NCI-H2029 treated with DMSO at 0.1 percent for 48 hours (cell line): ENCODE data around the gene SPEN.
A peak's percentile ranks its signal among the peaks of the same experiment; 100 is the strongest.
"Not testable (repeated sequence)": the region's sequence is repeated elsewhere in the genome, so short reads cannot be mapped to it uniquely, and the experiment has no call there.

Experiments used
- DNase-seq: peaks from one replicate; lab custom pipeline; 2025; lab: John Stamatoyannopoulos, UW

Gene SPEN

DNA sequence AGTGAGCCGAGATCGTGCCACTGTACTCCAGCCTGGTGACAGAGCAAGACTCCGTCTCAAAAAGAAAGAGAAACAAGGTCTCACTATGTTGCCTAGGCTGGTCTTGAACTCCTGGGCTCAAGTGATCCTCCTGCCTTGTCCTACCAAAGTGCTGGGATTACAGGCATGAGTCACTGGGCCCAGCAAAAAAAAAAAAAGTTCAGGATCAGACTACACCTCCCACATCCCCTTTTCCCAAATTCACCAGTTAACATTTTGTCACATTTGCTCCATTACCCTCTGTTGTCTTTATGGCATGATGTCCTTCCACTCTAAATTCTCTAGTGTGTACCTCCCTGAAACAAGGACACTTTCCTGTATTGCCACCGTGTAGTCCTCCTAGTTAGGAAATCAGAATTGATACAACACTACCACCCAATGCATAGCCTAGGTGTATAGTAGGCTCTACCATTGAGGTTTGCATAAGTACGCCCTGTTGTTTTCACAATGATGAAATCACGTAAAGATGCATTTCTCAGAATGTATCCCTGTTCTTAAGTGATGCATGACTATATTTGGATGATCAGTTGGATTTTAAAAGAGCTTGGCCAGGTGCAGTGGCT is 10.7 kb downstream of the SPEN start:
- no peak for DNase-seq

DNA sequence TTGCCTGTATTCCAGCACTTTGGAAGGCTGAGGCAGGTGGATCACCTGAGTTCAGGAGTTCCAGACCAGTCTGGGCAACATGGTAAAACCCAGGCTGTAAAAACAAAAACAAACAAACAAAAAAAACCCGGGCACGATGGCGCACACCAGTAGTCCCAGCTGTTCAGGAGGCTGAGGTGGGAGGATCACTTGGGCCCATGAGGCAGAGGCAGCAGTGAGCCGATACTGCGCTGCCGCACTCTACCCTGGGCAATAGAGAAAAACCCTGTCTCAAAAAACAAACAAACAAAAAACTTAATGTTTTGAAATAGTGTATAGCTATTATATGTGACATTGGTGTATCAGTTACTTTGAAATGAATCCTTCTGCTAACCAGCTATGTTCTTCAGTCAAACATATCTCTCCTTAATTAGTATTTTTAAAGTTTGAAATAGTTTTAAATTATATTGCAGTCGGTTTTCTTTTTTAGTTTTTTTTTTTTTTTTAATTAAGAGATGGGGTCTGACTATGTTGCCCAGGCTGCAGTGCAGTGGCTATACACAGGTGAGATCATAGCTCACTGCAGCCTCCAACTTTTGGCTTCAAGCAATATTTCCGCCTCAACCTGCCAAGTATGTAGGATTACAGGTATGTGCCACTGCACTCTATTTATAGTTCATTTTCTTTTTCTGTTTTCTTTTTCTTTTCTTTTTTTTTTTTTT is 11.3 kb downstream of the SPEN start:
- DNase-seq, result no peak

DNA sequence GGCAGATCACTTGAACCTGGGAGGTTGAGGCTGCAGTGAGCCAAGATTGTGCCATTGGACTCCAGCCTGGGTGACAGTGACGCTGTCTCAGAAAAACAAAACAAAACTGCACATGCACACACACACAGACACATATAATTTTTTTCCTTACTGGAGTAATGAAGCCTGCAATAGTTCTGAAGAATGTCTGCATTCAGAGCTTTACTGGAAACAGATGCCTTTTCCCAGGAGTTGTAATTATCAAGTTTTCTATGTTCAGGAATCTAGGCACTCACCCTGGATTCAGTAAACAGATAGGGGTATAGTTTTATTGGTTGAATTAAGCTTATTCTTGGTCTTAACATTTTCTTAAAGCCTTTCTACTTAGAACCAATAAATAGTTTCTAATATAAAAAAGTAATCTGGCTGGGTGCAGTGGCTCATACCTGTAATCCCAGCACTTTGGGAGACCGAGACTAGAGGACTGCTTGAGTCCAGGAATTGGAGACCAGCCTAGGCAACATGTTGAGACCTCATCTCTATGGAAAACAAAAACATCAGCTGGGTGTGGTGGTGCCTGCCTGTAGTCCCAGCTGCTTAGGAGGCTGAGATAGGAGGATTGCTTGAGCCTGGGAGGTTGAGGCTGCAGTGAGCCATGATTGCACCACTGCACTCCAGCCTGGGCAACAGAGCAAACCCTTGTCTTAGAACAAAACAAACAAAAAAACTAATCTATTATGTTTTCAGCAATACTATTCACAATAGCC is 15.8 kb downstream of the SPEN start:
- no peak for DNase-seq

DNA sequence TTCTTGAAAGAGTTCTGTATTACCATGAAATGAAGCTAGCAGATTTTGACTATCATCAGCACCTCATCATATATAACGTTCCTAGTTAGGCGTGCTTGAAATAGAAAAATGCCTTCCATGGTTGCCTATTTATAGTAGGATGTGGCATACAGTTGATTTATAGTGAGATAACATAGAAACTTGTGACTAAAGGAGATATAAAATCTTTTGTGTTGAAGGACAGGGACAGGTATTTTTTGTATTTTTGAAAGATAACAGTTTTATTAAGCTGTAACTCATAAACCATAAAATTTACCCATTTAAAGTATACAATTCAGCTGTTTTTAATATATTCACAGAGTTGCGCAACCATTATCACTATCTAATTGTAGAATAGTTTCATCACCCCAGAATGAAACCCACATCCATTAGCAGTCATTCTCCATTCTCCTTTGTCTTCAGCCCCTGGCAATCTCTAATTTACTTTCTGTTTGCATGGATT is 19.3 kb downstream of the SPEN start:
- DNase-seq, result no peak

DNA sequence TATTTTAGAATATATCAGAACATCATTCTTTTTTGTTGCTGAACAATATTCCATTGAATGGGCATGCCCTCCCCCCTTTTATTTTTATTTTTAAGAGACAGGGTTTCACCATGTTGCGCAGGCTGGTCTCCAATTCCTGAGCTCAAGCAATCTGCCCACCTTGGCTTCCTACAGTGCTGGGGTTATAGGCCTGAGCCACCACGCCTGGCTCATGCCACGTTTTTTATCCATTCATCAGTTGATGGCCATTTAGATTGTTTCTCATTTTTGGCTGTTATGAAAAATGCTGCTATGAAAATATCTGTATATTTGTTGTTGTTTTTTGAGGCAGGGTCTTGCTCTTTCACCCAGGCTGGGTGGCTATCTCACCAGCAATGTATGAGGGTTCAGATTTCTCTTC is 19.8 kb downstream of the SPEN start:
- no peak for DNase-seq

DNA sequence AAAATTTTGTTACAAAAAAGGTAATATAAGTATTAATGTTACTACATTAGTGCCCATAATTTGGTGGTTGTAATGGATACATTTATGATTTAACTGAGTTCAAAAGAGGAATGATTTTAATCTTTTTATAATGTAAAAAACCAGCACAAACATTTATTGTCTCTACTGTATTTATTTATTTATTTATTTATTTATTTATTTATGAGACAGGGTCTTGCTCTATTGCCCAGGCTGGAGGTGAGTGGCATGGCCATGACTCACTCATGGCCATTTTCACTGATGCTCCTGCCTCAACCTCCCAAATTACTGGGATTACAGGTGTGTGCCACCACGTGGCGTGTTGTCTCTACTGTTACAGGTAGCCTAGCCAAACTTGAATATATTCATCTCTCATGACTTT is 21.9 kb downstream of the SPEN start:
- DNase-seq, result no peak

DNA sequence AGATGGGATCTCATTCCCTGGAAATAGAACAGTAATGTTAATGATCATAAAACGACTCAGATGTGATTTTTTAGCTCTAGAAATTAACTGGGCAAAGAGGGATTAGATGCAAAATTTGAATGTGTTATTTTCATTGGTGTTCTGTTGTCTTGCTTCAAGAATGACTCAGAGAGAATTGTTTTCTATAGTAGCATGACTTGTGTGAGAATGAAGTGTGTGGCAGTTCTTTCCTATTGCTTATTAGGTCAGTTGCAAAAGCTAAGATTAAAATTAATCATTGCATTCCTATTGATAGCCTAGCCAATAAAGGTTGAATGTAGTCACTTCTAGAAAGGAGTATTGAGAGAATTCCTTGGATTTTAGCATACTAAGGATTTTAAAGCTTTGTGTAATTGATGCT is 22.9 kb downstream of the SPEN start:
- no peak for DNase-seq

DNA sequence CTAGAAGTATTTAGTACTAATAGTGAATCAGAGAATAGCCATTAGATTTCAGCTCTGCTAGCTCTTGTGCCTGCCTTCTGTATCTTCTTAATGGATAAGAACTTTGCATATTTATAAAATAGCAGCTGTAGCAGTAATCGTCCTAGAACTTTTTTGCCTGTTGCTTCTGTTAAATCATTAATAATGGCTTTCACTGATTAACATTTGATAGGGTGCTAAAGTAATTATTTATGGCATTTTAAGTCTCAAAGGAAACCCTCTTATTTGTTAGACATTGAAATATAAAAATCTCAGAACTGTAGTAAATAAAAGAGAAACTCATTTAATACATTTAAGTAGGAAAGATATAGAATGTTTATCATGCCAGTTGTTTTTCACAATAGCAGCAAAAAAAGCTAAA is 27.0 kb downstream of the SPEN start:
- no peak for DNase-seq

DNA sequence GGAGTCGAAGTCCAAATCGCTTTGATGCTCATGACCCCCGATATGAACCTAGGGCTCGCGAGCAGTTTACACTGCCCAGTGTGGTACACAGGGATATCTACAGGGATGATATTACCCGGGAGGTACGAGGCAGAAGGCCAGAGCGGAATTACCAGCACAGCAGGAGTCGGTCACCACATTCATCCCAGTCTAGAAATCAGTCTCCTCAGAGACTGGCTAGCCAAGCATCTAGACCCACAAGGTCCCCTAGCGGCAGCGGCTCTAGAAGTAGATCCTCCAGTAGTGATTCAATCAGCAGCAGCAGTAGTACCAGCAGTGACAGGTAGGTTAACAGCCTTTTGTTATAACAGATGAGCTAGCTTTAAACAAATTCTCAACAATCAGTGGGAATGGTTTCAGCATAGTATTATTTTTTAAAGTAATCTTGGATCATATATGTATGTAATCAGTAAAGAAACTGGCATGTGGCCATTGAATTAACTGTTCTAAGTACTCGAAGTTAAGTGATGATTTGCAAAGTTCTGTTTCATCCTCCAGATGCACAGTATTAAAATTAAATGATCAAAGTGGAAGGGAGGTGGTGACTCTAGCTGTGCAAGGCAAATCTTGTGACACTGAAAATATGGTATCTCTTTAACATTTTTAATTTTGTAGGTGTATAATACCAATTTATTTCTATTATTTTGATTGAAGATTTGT is 29.0 kb downstream of the SPEN start:
- DNase-seq, result no peak

- DNase-seq, result no peak
Measured at GRCh38 chr1:15881961-15882360, 34.5 kb downstream of the SPEN start.

DNA sequence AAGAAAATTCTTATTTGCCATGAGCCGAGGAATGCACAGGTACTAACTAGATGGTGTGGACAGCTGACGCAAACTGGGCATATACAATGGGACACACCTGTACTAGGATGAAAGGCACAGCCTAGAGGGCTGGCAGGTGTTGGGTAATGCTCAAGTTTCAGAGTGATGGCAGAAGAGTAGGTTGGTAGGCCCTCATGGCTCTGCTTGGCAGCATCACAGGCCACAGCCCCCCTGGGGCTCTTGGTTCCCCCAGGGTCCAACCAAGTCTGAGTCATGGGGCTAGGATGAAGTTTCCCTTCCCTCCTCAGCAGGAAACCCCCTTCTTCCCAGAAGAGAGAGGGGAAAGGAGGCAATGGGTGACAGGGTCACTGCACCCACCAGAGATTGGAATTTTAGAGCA is 35.2 kb downstream of the SPEN start:
- DNase-seq, result no peak

- no peak for DNase-seq
Measured at GRCh38 chr1:15883326-15883725, 35.8 kb downstream of the SPEN start.

DNA sequence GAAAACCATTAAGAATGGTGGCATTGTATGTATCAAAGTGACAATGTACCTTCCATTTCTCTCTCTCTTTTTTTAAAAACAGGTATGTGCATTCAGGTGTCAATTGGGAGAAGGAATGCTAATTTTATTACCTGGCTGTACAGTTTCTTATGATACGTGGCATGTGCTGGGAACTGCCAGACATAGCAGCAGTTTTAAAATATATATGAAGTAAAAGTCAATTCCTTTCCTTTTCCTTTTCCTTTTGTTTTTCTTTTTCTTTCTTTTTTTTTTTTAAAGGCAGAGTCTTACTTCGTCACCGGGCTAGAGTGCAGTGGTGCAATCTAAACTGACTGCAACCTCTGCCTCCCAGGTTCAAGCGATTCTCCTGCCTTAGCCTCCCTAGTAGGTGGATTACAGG is 37.0 kb downstream of the SPEN start:
- no peak for DNase-seq

GRCh38 chr1:15885269-15885668 is 37.8 kb downstream of the SPEN start:
- DNase-seq, result no peak

- peak; percentile 52 for DNase-seq
Measured at GRCh38 chr1:15885701-15886610, 38.4 kb downstream of the SPEN start.

- DNase-seq, result no peak
Measured at GRCh38 chr1:15886611-15887167, 39.2 kb downstream of the SPEN start.

DNA sequence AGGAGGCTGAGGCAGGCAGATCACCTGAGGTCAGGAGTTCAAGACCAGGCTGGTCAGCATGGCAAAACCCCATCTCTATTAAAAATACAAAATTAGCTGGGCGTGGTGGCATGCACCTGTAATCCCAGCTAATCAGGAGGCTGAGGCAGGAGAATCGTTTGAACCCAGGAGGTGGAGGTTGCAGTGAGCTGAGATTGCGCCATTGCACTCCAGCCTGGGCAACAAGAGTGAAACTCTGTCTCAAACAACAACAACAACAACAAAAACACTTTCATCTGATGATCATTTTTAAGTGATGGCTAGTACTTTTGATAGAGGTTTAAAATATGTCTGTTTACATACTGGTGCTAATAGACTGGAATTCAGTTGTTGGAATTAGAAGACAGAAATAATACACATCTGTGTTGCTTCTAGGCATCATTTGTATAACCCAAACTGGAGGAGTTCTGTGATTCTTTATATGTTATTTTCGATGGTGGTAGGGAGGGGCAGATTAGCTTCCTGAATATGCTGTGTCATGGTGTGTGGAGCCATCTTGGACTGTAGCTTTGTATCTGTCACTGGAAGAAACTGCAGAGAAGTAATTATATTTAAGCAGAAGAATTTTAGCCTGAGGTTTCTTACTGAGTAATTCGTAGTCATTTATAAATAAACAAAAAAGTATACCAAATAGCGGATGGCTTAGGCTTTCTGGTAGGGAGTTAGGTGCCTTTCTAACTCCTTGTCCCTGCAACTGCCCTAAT is 45.5 kb downstream of the SPEN start:
- DNase-seq, result not testable (repeated sequence)

DNA sequence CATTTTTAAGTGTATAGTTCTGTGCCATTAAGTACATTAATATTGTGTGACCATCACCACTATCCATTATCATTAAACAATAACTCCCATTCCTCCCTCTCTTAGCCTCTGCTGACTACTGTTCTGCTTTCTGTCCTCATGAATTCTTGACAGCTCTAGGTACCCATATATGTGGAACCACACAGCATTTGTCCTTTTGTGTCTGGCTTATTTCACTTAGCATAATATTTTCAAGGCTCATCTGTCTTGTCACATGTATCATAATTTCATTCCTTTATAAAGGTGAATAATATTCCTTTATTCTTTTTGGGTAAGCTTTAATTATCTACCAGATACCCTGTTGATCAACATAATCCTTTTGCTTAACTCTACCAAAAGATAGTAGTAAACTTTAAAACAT is 47.7 kb downstream of the SPEN start:
- no peak for DNase-seq

DNA sequence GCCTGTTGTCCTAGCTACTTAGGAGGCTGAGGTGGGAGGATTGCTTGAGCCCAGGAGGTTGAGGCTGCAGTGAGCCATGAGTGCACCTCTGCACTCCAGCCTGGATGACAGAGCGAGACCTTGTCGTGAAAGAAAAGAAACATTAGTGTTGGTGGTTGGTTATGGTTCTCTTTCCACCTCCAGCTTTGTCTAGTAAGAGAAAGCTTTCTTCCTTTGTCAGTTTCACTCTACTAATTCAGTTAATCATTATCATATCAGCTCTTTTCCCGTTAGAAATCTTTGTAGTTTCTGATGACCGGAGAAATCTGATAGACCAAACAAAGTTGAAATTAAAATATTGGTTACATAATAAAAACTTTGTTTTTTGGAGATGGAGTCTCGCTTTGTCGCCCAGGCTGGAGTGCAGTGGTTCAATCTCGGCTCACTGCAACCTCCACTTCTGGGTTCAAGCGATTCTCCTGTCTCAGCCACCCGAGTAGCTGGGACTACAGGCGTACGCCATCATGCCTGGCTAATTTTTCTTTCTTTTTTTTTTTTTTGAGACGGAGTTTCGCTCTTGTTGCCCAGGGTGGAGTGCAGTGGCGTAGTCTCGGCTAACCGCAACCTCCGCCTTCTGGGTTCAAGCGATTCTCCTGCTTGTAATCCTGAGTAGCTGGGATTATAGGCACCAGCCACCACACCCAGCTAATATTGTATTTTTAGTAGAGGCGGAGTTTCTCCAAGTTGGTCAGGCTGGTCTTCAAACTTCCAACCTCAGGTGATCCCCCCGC is 49.5 kb downstream of the SPEN start:
- DNase-seq, result not testable (repeated sequence)

DNA sequence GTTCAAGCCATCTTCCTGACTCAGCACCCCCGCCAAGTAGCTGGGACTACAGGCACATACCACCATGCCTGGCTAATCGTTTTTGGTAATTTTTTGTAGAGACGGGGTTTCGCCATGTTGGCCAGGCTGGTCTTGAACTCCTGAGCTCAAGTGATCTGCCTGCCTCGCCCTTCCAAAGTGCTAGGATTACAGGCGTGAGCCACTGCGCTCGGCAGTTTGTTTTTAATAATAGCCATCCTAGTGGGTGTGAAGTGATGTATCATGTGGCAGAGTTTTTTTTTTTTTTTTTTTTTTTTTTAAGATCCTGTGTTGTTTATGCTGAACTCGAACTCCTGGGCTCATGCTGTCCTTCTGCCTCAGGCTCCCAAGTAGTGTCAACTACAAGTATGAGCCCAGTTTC is 51.8 kb downstream of the SPEN start:
- no peak for DNase-seq
